ENCODE results near the gene MAGI2.

Gene MAGI2

DNA sequence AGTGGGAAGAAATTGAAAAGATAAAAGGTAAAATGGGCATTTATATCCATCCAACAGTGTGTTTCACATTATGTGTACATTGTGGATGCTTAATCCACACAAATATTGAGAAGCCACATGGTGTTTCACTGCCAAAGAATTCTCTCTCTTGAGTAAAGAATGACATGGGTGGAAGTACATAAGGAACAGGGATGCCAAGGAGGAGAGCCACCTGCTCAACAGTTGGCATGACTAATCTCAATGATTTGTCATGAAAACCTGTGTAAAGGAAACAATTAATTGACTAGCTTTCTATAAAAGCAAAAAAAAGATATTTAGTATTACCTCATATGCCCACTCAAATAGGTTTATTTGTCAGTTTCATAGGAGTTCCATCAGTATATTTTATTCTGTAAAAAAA lies 43.1 kb downstream of the MAGI2 start:
- TF ChIP-seq, protein P1, sequence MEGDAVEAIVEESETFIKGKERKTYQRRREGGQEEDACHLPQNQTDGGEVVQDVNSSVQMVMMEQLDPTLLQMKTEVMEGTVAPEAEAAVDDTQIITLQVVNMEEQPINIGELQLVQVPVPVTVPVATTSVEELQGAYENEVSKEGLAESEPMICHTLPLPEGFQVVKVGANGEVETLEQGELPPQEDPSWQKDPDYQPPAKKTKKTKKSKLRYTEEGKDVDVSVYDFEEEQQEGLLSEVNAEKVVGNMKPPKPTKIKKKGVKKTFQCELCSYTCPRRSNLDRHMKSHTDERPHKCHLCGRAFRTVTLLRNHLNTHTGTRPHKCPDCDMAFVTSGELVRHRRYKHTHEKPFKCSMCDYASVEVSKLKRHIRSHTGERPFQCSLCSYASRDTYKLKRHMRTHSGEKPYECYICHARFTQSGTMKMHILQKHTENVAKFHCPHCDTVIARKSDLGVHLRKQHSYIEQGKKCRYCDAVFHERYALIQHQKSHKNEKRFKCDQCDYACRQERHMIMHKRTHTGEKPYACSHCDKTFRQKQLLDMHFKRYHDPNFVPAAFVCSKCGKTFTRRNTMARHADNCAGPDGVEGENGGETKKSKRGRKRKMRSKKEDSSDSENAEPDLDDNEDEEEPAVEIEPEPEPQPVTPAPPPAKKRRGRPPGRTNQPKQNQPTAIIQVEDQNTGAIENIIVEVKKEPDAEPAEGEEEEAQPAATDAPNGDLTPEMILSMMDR (IDR thresholded peaks at IDR 0.05; ENCODE audit: insufficient read depth, missing control alignments), result no peak
- FAIRE-seq (no peak), DNase-seq (ENCODE audit: insufficient read length, low spot score) (no peak)

DNA sequence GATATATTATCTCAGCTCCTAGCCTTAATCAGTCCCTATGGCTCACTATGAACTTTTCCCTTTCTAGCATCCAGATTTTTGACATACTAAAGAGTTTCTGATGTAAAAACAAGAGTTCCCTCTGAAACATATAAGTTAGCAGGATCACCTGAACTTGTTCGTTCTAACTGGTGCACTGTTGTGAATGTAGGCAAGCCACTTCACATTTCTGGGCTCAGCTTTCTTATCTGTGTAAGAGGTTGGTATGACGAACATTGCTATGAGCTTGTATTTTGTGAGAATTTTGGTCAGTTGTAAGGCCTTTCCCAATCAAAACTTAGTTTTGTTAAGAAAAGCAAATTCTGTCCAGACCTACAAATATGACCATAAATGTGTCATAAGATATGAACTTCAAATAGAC lies 46.1 kb downstream of the MAGI2 start:
- TF ChIP-seq, protein P1 (IDR thresholded peaks at IDR 0.05; ENCODE audit: insufficient read depth, missing control alignments), result no peak
- DNase-seq (ENCODE audit: insufficient read length, low spot score) (no peak), FAIRE-seq (no peak)

DNA sequence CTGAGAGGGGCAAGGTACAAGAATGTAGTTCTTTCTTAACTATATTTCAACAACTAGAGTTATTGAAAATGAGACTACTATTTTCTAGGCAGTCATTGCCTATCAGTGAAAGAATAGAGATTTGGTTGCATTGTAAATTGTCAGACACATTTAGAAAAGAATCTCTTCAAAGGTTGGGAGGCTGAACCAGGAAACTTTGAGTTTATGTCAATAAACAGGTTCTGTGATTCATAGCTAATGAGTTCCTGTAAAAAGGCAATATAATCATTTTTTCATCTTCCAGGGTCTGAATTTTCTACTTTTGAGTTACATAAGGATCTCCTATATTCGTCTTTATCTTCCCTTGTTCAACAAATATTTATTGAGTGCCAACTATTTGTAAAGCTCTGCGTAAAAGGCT lies 47.1 kb downstream of the MAGI2 start:
- FAIRE-seq (no peak), DNase-seq (ENCODE audit: insufficient read length, low spot score) (no peak)
- TF ChIP-seq, protein P1 (IDR thresholded peaks at IDR 0.05; ENCODE audit: insufficient read depth, missing control alignments), result no peak

DNA sequence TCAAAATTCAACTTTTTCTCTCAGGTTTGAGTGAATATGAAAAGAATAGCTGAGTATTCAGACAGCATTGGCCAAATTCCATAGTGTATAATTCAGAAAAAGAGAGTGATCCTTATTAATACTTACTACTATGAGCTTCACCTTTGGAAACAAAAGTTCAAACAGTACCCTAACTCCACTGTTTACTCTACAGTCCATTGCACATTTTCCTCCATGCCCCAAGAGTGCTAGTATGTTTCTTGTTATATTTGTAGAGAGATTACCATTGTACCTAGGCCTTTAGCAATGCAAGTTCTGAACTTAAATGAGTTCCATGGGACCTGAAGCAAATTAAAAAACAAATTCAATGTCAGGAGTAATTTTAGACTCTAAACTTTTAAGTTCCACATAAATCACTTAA lies 48.1 kb downstream of the MAGI2 start:
- DNase-seq (ENCODE audit: insufficient read length, low spot score) (no peak), FAIRE-seq (no peak)
- TF ChIP-seq, protein P1 (IDR thresholded peaks at IDR 0.05; ENCODE audit: insufficient read depth, missing control alignments), result no peak

DNA sequence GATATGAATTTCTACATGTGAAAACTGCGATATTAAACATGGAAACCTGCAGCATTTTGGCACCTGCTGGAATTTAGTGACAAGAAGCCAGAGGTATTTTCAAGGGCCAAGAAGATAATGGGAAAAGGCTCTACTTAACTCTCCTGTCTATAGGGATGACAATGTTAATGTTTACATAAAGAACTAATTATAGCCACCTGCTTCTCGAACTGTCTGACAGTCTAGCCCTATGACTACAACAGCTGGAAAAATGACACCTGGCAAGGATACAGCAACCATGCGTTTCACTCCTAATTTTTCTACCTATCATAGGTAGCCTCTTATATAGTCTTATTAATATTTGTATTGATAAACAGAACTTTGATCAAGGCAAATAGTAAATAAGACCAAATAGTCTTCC lies 49.6 kb downstream of the MAGI2 start:
- FAIRE-seq (peak; percentile 16), DNase-seq (ENCODE audit: insufficient read length, low spot score) (no peak)
- TF ChIP-seq, protein P1 (IDR thresholded peaks at IDR 0.05; ENCODE audit: insufficient read depth, missing control alignments), result no peak

DNA sequence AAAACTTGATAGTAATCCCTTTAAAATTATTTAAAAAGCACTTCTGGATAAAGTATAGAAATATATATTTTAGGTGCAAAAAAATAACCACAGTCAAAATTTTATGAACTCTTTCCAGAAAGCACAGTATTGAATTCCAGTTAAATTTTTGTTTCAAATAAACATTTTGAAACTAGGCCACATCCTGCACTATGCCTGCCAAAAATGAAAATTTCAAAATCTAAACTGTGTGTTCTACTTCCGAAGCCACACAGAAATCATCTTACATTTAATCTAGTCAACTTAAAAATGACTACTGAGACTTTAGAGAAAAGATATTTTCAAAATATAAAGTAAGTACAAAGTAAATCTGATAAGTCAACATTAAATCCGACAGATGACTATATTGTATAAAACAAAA lies 50.0 kb downstream of the MAGI2 start:
- no peak for FAIRE-seq
- no peak for DNase-seq (ENCODE audit: insufficient read length, low spot score)
- TF ChIP-seq, protein P1 (IDR thresholded peaks at IDR 0.05; ENCODE audit: insufficient read depth, missing control alignments), result no peak

DNA sequence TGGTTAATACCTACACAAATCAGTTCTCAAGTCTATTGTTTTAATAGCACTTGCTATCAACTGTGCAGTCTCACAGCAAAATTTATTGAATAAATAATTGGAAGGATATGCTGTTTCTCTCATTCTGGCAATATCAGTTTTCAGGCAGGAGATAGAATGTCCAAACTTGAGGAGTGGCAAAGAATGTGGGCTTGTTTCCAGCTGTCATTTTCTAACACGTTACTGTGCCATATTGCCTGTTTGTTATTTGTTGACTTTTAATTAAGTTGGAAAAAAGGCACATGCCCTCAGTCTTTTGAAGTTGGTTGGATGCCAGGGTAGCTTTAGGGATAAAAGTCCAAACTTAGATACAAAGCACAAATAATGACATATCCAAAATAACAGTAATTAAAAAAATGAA lies 52.2 kb downstream of the MAGI2 start:
- FAIRE-seq, result no peak
- DNase-seq (ENCODE audit: insufficient read length, low spot score), result no peak
- TF ChIP-seq, protein P1 (IDR thresholded peaks at IDR 0.05; ENCODE audit: insufficient read depth, missing control alignments), result no peak

Measured in D721Med (cell line).